Erythroblast (primary cell): ENCODE data around the gene TEX44.

Source experiments
- GATA1 ChIP-seq: IDR thresholded peaks from 2 replicates; pipeline ENCODE4 v1.6.1; 2011; ENCODE audit warnings: low read depth, mild to moderate bottlenecking, control low read depth, low read length, moderate library complexity
- POLR2A ChIP-seq: IDR thresholded peaks from 2 replicates; pipeline ENCODE4 v1.6.1; 2011; ENCODE audit warnings: mild to moderate bottlenecking, low read length

GRCh38 chr2:231604685-231605606 lies 12.3 kb downstream of the TEX44 start:
- TF ChIP-seq POLR2A (peak; percentile 47), GATA1 (no peak)
